GM23338 (cell line): ENCODE measurements around the gene GGPS1. TPM values are rescaled to one million over a fixed set of nuclear protein-coding genes. Genes with fewer than 3 reads are reported as not detected.

Source experiments
- ATAC-seq: fragments of 200-7000 bp; cut with Tn5 transposase; 3 replicates; pipeline ENCODE4 v1.9.1; 2020
- DNase-seq: peaks from one replicate; pipeline ENCODE4 v3.0.0-alpha.2; 2015; ENCODE audit warnings: low spot score
- H2AFZ ChIP-seq: fragments of 200-600 bp; sonication (generic); 2 replicates; pipeline ENCODE4 v1.8.0; 2016; ENCODE audit warnings: antibody characterized with exemption, mild to moderate bottlenecking, moderate library complexity
- H3F3A ChIP-seq: fragments of 200-600 bp; sonication (generic); replicated peaks from 2 replicates; pipeline ENCODE4 v1.8.0; 2017; ENCODE audit warnings: antibody characterized with exemption, mixed run types, low read depth
- H3K27ac ChIP-seq: fragments of 200-600 bp; sonication (generic); 2 replicates; pipeline ENCODE4 v1.6.1; 2016; ENCODE audit warnings: low read depth
- H3K27me3 ChIP-seq: fragments of 200-600 bp; sonication (generic); 2 replicates; pipeline ENCODE4 v1.8.0; 2016; ENCODE audit warnings: mild to moderate bottlenecking, mixed run types, moderate library complexity; ENCODE audit not compliant: insufficient read depth
- H3K36me3 ChIP-seq: fragments of 200-600 bp; sonication (generic); 2 replicates; pipeline ENCODE4 v1.8.0; 2016; ENCODE audit warnings: mild to moderate bottlenecking; ENCODE audit not compliant: insufficient read depth
- H3K4me1 ChIP-seq: fragments of 200-600 bp; sonication (generic); 2 replicates; pipeline ENCODE4 v1.8.0; 2016; ENCODE audit warnings: mild to moderate bottlenecking, moderate library complexity; ENCODE audit not compliant: insufficient read depth
- H3K4me2 ChIP-seq: fragments of 200-600 bp; sonication (generic); 2 replicates; pipeline ENCODE4 v1.7.1; 2017; ENCODE audit warnings: mixed run types
- H3K4me3 ChIP-seq: fragments of 200-600 bp; sonication (generic); 2 replicates; pipeline ENCODE4 v1.6.1; 2016; ENCODE audit warnings: mixed run types
- H3K79me2 ChIP-seq: fragments of 200-600 bp; sonication (generic); replicated peaks from 2 replicates; pipeline ENCODE4 v1.8.0; 2017; ENCODE audit warnings: mild to moderate bottlenecking; ENCODE audit not compliant: insufficient read depth
- H3K9me2 ChIP-seq: fragments of 200-600 bp; sonication (generic); 2 replicates; pipeline ENCODE4 v1.8.0; 2017; ENCODE audit not compliant: insufficient read depth
- H4K20me1 ChIP-seq: fragments of 200-600 bp; sonication (generic); replicated peaks from 2 replicates; pipeline ENCODE4 v1.8.0; 2017; ENCODE audit warnings: mild to moderate bottlenecking; ENCODE audit not compliant: insufficient read depth
- H3K27ac Mint-ChIP-seq: 2 replicates; pipeline ENCODE4 v1.8.0; 2020; ENCODE audit warnings: inconsistent platforms, mild to moderate bottlenecking, moderate library complexity, mixed read lengths
- H3K27me3 Mint-ChIP-seq: 3 replicates; pipeline ENCODE4 v1.8.0; 2022; ENCODE audit warnings: low read depth, mild to moderate bottlenecking, moderate library complexity, mixed read lengths, inconsistent platforms; ENCODE audit not compliant: insufficient read depth, poor library complexity
- H3K36me3 Mint-ChIP-seq: 3 replicates; pipeline ENCODE4 v1.8.0; 2021; ENCODE audit warnings: low read depth, mild to moderate bottlenecking, inconsistent platforms, moderate library complexity, mixed read lengths
- H3K4me1 Mint-ChIP-seq: 3 replicates; pipeline ENCODE4 v1.8.0; 2020; ENCODE audit warnings: mild to moderate bottlenecking, inconsistent platforms, mixed read lengths
- H3K4me3 Mint-ChIP-seq: 3 replicates; pipeline ENCODE4 v1.8.0; 2021; ENCODE audit warnings: moderate library complexity, mild to moderate bottlenecking, inconsistent platforms, mixed read lengths
- H3K9me3 Mint-ChIP-seq: 3 replicates; pipeline ENCODE4 v1.8.0; 2020; ENCODE audit warnings: moderate library complexity, mild to moderate bottlenecking, inconsistent platforms, mixed read lengths
- CREB1 ChIP-seq: fragments of 250-450 bp; sonication (Bioruptor Pico); IDR thresholded peaks from 2 replicates; pipeline ENCODE4 v1.5.0; 2020; ENCODE audit warnings: low read depth, mild to moderate bottlenecking, moderate library complexity
- CTCF ChIP-seq, 2 experiments: fragments of 200-600 bp in 1 of 2; sonication (generic) in 1 of 2; conservative IDR thresholded peaks; 2 replicates each; pipeline versions ENCODE4 v1.5.1 to v1.6.1; 2016 to 2017; ENCODE audit warnings: antibody characterized with exemption in 2 of 2, low read depth in 2 of 2, mild to moderate bottlenecking in 2 of 2, moderate library complexity in 1 of 2
- ETS1 ChIP-seq: IDR thresholded peaks from 2 replicates; pipeline ENCODE4 v1.6.1; 2016; ENCODE audit warnings: antibody characterized with exemption
- EZH2 ChIP-seq: fragments of 200-600 bp; sonication (generic); IDR thresholded peaks from one replicate; pipeline ENCODE4 v1.8.0; 2017; ENCODE audit warnings: antibody characterized with exemption, mild to moderate bottlenecking, low read depth; ENCODE audit not compliant: unreplicated experiment
- EZH2phosphoT487 ChIP-seq: fragments of 200-600 bp; sonication (generic); IDR thresholded peaks from one replicate; pipeline ENCODE4 v1.8.1; 2018; ENCODE audit warnings: antibody characterized with exemption; ENCODE audit not compliant: unreplicated experiment
- JUNB ChIP-seq: IDR thresholded peaks from one replicate; pipeline ENCODE4 v1.6.1; 2016; ENCODE audit warnings: antibody characterized with exemption; ENCODE audit not compliant: unreplicated experiment
- NANOG ChIP-seq: IDR thresholded peaks from 2 replicates; pipeline ENCODE4 v1.6.1; 2016; ENCODE audit warnings: antibody characterized with exemption, borderline replicate concordance
- POLR2AphosphoS5 ChIP-seq: IDR thresholded peaks from 2 replicates; pipeline ENCODE4 v1.6.1; 2016; ENCODE audit warnings: antibody characterized with exemption, low read depth
- REST ChIP-seq: IDR thresholded peaks from one replicate; pipeline ENCODE4 v1.6.1; 2018; ENCODE audit warnings: antibody characterized with exemption; ENCODE audit not compliant: unreplicated experiment
- STAT1 ChIP-seq: IDR thresholded peaks from one replicate; pipeline ENCODE4 v1.6.1; 2016; ENCODE audit warnings: antibody characterized with exemption; ENCODE audit not compliant: unreplicated experiment
- ZNF114 ChIP-seq: fragments of 250-450 bp; sonication (Bioruptor Pico); IDR thresholded peaks from 2 replicates; pipeline ENCODE4 v1.5.0; 2020; ENCODE audit warnings: mild to moderate bottlenecking, moderate library complexity
- ZNF331 ChIP-seq: fragments of 250-450 bp; sonication (Bioruptor Pico); IDR thresholded peaks from 2 replicates; pipeline ENCODE4 v1.5.0; 2020; ENCODE audit warnings: low read depth, mild to moderate bottlenecking, moderate library complexity
- ZNF462 ChIP-seq: fragments of 250-450 bp; sonication (Bioruptor Pico); IDR thresholded peaks from 2 replicates; pipeline ENCODE4 v1.5.0; 2020; ENCODE audit warnings: mild to moderate bottlenecking, moderate library complexity
- polyA plus RNA-seq: library from polyadenylated mRNA; unstranded; fragments of >200 nt; fragmentation: Nextera tagmentation; extraction: Ambion mirVana; gene quantifications from 2 replicates; pipeline ENCODE4 v1.2.1, GENCODE V29; 2016
- total RNA-seq: library from RNA; depleted of rRNA; stranded (reverse); fragments of >200 nt; shearing (Covaris generic); gene quantifications from 2 replicates; pipeline ENCODE4 v1.2.3, GENCODE V29; 2014

The GGPS1 gene
- total and polyA plus RNA-seq, 2 experiments from 2014 or later = 33.9 to 56.8 TPM

- H3K36me3 ChIP-seq = no peaks in the 10 kb centered on the region
- H3K9me2 ChIP-seq = no peaks in the 10 kb centered on the region
- H3K27ac ChIP-seq = peak overlapping the region; percentile 10; the same call in 1 of the 2 replicates
- H3K27me3 Mint-ChIP-seq = peaks cover 13% of the 10 kb centered on the region
- H3K4me1 Mint-ChIP-seq = peaks cover 10% of the 10 kb centered on the region
- no peaks in the 10 kb centered on the region for H3K79me2 ChIP-seq
- peak overlapping the region; percentile 91 for H2AFZ ChIP-seq
- ATAC-seq (peak; percentile 99), DNase-seq (peak; percentile 81)
- H3K36me3 Mint-ChIP-seq = no peaks in the 10 kb centered on the region
- peaks cover 9% of the 10 kb centered on the region for H3K4me1 ChIP-seq
- no peaks in the 10 kb centered on the region for H3F3A ChIP-seq
- TF ChIP-seq CTCF (conservative IDR thresholded peaks at IDR 0.05; ENCODE audit: low read depth in 2 of 2) (no peak), POLR2AphosphoS5 (no peak), JUNB (no peak), CREB1 (CRISPR knock-in tag) (no peak), ETS1 (no peak), EZH2 (no peak), NANOG (no peak), ZNF114 (CRISPR knock-in tag) (no peak), STAT1 (no peak), ZNF462 (CRISPR knock-in tag) (no peak), ZNF331 (CRISPR knock-in tag) (no peak), EZH2phosphoT487 (no peak), REST (no peak)
- H3K4me3 ChIP-seq = no peak overlapping the region
- H3K9me3 Mint-ChIP-seq = no peaks in the 10 kb centered on the region
- H3K27ac Mint-ChIP-seq = peak overlapping the region; percentile 34; the same call in 1 of the 2 replicates
- H4K20me1 ChIP-seq = no peaks in the 10 kb centered on the region
- no peak overlapping the region for H3K4me3 Mint-ChIP-seq
- peak overlapping the region; percentile 19; the same call in 1 of the 2 replicates for H3K4me2 ChIP-seq
- H3K27me3 ChIP-seq = no peaks in the 10 kb centered on the region
These were observed 29.4 kb downstream of the GGPS1 start for GRCh38 chr1:235357485-235358373.
